ENCODE results near the gene PRX.

DNA sequence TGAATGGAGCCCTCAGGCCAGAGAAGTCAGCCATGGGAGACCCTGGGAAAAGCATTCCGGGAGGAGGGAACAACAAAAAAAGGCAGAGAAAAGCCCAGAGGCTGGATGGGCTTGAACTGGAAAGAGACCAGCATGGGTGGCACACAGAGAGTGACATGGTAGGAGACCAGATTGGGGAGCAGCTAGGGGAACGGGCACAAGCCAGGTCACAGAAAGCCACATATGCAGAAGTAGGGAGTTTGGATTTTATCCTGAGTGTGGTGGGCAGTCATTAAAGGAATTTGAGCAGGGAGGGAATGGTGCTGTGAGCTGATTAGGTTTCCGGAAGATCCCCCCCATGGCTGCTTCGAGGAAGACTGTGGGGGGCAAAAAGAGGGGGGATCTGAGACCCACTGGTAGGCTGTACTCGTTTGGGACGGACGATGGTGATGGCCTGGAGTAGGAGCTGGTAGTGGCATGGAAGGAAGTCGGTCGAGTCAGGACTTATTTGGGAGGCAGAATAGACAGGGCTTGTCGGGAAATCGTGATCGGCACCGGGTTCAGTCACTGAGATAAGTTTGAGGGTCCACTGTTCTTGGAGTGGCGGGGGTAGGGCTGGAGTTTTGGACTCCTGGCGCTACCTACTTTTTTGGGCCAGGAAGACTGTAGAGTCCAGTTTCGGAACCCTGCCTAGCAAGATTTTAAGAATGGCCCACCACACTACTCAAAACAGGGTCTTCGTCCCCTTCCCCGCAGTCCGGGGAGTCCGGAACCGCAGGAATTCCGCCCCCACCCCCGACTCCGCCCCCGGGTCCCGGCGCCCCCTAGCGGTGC is 11.7 kb upstream of the PRX start:
- TF ChIP-seq, protein P1, sequence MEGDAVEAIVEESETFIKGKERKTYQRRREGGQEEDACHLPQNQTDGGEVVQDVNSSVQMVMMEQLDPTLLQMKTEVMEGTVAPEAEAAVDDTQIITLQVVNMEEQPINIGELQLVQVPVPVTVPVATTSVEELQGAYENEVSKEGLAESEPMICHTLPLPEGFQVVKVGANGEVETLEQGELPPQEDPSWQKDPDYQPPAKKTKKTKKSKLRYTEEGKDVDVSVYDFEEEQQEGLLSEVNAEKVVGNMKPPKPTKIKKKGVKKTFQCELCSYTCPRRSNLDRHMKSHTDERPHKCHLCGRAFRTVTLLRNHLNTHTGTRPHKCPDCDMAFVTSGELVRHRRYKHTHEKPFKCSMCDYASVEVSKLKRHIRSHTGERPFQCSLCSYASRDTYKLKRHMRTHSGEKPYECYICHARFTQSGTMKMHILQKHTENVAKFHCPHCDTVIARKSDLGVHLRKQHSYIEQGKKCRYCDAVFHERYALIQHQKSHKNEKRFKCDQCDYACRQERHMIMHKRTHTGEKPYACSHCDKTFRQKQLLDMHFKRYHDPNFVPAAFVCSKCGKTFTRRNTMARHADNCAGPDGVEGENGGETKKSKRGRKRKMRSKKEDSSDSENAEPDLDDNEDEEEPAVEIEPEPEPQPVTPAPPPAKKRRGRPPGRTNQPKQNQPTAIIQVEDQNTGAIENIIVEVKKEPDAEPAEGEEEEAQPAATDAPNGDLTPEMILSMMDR (IDR thresholded peaks at IDR 0.05) = no peak
- TF ChIP-seq POLR2A (IDR thresholded peaks at IDR 0.05) = no peak
